Activated CD8-positive, alpha-beta memory T cell treated with anti-CD3 and anti-CD28 coated beads, Interleukin-2, amount 50 U/mL, for 24 hours (primary cell): Measurements from ENCODE around the gene SCN2A.

ENCODE experiments used
- DNase-seq: peaks from one replicate; pipeline ENCODE4 v3.0.0-alpha.2; 2020; ENCODE audit errors: extremely low read depth

SCN2A gene

GRCh38 chr2:165420231-165420630 is 181.0 kb downstream of the SCN2A start:
- no peak for DNase-seq

DNA sequence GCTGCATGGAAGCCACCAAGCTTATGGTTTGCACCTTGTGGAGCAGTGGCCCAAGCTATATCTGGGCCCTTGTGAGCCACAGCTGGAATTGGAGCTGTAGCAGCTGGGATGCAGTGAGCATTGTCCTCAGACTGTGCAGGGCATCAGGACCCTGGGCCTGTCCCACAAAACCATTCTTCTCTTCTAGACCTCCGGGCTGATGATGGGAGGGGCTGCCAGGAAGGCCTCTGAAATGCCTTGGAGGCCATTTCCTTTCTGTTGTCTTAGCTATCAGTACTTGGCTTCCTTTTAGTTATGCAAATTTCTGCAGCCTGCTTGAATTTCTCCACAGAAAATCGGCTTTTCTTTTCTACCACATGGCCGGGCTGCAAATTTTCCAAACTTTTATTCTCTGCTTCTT is 183.9 kb downstream of the SCN2A start:
- DNase-seq: no peak

DNA sequence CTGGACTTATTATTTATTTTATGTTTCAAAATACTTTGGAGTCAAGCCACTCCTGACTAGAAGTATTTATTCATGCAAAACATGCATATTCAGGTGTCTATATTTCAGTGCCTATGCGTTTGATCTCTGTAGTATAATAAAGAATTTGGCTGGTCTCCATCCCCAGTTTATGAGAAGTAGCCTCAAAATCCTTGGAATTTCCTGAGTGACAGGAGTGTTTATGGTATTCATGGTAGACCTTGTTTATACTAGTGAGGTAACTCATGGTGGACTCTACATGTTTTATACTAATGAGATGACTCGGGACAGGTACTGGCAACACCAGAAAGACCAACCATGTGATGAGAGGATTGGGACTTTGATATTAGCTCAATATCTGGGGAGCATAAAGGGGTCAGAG is 186.3 kb downstream of the SCN2A start:
- DNase-seq: no peak

DNA sequence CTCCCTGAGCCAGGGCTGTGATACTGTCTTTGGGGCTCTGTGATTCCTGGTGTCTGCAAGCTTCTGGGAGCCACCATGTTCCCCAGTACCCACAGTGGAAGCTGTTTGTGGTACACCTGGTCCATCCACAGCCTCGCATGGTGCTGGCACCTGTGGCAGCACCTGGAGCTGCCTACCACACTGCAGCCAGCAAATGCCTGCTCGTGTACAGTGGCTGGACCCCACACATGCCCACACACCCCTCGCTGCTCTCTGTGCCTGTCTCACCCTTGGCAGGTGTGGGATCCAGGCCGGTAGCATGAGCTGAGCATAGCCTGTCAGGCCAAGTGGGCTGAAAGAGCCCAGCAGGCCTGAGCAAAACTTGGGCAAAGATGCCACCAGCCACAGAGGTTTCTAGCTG is 188.5 kb downstream of the SCN2A start:
- no peak for DNase-seq

DNA sequence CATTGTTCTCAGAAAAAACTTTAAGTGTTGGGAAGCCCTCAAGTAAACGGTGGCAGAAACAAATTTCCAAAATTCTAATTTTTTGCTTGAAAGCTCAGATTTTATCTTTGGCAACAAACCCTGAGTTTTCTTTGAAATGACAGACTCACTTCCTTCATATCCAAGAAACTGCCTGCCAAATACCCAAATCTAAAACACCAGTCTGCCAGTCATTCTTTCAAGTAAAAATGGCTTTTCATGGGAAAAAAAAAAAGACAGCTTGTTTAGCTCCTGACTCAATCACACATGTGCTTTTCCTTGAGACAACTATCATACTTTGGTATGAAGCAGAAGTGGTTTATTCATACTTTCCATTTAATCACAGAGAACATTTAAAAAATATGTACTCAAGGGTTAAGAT is 189.7 kb downstream of the SCN2A start:
- no peak for DNase-seq

- no peak for DNase-seq
Measured at GRCh38 chr2:165431014-165431413, 191.8 kb downstream of the SCN2A start.

DNA sequence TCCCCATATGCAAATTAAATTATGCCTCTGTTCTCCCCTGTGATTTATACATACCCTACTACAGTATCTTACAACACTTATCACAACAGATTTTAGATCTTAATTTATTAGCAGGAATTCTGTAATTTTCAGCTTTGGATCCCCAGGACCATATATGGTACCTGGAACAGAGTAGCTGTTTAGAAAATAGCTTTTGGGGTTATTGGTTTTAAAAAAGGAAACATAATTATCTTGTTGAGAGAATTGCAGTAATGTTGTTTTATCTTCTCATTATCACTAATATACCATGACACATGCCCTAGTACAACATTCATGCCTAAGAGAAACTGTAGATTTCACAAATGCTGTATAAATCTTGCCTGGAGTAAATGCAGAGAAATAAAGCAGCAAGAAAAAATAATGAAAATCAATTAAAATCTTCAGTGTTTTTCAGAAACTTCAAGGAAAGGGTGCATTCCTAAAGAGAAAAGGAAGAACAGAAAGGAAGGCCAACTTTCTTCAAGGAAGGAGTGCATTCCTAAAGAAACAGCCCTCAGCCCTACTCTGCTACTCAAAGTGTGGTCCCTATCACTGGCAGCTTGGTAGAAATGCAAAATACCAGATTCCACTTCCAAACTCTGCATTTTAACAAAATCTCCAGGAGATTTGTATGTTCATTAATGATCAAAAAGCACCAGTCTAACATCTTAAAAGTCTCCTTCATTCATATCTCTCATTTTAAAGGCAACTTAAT is 193.2 kb downstream of the SCN2A start:
- DNase-seq: no peak

DNA sequence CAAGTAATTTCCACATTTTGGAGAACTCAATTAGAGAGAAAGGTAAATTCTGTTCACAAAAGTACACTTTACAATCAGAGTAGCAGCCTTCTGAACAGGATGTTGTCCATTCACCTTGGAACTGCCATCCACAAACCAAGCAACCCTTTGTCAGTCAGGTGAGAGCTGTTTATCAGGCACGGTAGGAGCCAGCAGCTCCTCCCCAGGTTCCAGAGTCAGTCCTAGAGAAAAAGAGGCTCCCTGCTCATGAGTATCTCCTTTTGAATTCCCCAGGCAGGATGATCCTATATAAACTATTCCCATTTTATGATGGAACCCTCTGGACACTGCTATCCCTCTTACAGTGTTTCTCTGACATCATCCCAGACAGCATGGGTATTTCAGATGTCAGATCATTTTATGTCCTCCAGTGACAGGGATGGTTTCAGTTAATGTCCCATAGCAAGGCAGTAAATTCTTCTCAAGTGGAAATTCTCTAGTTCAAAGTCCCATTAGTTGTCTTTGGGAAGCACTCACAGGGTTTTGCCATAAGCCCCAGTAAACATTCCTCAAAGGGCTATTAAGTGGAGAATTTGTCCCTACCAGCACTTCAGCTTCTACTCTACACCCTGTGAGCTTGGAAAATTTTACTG is 195.8 kb downstream of the SCN2A start:
- DNase-seq: no peak

DNA sequence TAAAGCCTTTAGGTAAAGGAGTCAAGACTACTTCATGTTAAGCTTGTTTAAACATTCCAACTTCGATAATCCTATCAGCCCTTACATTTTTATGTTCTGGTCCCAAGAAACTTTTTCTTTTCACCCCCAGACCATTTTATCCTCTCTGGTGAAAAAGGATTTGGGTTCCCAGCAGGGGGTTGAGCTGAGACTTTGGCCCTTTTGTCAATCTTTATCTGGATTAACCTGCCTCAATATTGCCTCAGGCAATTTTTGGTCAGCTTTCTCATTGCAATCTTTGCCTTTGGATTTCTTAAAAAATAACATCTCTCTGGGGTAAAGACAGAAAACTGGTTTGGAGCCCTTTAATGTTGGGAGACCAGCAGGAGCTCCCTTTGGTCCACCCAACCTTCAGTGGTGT is 196.4 kb downstream of the SCN2A start:
- DNase-seq: no peak

- no peak for DNase-seq
Measured at GRCh38 chr2:165436559-165436958, 197.3 kb downstream of the SCN2A start.

- no peak for DNase-seq
Measured at GRCh38 chr2:165440367-165440766, 201.2 kb downstream of the SCN2A start.
